Epithelial cell of esophagus (primary cell): Measurements from ENCODE around the gene PSG7.
"Not testable (repeated sequence)": the region's sequence is repeated elsewhere in the genome, so short reads cannot be mapped to it uniquely, and the experiment has no call there.

Experiments used
- DNase-seq: peaks from one replicate; pipeline ENCODE4 v3.0.0; 2010; ENCODE audit warnings: low read depth
- H3K4me3 ChIP-seq: 2 replicates; pipeline ENCODE4 v1.5.1; 2011; ENCODE audit warnings: mild to moderate bottlenecking, low read length, control low read depth
- CTCF ChIP-seq: IDR thresholded peaks from 2 replicates; pipeline ENCODE4 v1.5.1; 2011; ENCODE audit warnings: low read depth, mild to moderate bottlenecking, low read length, control low read depth, inconsistent platforms; ENCODE audit not compliant: insufficient read depth; ENCODE audit errors: missing control alignments

Gene PSG7

GRCh38 chr19:42911731-42912130 lies 25.3 kb downstream of the PSG7 start:
- not testable (repeated sequence) for DNase-seq, H3K4me3 ChIP-seq

GRCh38 chr19:42906162-42906561 lies 30.8 kb downstream of the PSG7 start:
- H3K4me3 ChIP-seq, DNase-seq: not testable (repeated sequence)

- DNase-seq, H3K4me3 ChIP-seq: not testable (repeated sequence)
Observed at GRCh38 chr19:42900561-42900960, 36.4 kb downstream of the PSG7 start.

- H3K4me3 ChIP-seq, DNase-seq: not testable (repeated sequence)
Observed at GRCh38 chr19:42899674-42900073, 37.3 kb downstream of the PSG7 start.

DNA sequence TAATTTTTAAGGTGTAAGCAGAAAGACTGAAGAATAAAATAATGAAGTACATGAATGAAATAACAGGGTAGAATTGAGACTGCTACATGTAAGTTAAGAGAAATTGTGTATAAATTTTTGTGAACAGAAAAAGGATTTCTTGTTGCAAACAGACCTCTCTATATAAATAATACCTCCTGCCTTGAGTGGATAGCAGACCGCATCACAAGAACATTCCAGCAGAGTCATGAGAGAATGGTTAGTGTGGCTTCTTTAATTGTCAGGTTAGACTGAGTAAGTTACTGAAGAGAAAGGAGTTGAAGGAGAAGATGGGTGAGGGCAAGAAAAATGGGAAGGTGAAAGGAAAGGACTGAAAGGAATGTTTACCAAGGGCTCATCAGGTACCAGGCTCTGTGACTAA lies 37.9 kb downstream of the PSG7 start:
- not testable (repeated sequence) for H3K4me3 ChIP-seq
- DNase-seq = peak; percentile 14

DNA sequence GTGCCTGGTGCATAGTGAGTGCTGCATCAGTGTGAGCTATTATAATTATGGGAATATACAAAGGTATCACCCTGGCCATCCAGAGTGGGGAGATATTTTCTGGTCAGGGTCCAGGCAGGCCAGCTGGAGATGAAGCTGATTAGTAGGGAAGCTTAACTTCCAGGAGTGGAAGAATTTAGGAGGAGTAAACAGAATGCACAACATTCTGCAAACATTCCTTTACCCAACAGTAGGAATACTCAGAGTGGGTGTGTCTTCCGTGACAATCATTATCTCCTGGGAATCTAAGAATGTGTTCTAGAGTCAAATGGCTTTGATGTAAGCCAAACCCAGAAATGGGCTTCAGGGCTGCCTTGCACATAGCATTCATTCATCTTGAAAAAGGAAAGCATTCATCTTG lies 38.4 kb downstream of the PSG7 start:
- peak; percentile 24 for DNase-seq
- not testable (repeated sequence) for H3K4me3 ChIP-seq

- not testable (repeated sequence) for H3K4me3 ChIP-seq
- peak; percentile 88 for DNase-seq
Observed at GRCh38 chr19:42897729-42898128, 39.3 kb downstream of the PSG7 start.

- DNase-seq, H3K4me3 ChIP-seq: not testable (repeated sequence)
Observed at GRCh38 chr19:42890446-42890845, 46.6 kb downstream of the PSG7 start.

DNA sequence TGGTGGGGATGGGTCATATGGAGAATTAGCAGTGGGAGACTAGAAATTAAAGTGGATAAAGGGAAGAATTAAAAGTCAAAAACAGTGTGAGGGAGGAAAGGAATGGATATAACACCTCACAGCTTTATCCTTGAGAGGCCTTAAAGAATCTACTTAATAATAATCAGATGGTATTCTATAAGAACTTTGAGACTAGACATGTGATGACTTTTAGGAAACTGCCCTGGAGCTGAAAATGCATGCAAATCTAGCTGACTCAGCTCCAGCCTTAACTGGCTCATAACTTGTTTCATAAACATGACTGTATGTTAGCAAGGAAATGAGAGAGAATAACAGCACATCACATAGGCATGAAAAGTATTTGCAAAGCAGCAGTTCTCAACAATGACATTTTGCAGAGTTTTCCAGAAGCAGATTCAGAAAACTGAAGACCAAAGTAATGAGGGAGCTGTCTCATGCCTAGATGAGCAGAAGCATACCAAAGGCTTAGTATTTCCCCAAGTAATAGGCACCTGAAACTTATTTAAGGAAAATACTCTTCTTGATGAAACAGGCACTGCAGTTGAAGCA lies 49.0 kb downstream of the PSG7 start:
- H3K4me3 ChIP-seq = not testable (repeated sequence)
- DNase-seq = peak; percentile 34

- peak; percentile 81 for DNase-seq
- not testable (repeated sequence) for H3K4me3 ChIP-seq
Observed at GRCh38 chr19:42882730-42883129, 54.3 kb downstream of the PSG7 start.

DNA sequence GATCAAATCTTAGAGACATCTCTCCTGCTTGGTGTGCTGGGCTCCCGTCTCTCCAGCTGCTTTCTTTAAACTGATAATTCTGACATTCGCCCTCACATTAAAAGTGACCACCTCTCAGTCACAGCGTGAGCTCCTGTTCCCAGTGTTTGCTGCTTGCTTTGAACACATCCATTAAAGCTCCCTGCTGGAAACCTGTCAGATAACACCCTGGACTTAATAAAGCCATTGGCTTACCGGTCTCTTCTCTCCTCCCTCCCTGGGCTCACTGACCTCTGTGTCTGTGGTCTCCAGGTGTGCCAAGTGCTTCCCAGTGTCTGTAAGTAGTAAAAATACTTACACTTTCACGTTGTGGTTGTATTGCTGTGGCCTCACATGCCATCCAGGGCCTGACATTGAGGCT lies 55.0 kb downstream of the PSG7 start:
- not testable (repeated sequence) for DNase-seq, H3K4me3 ChIP-seq

- TF ChIP-seq CTCF = peak; percentile 53
- not testable (repeated sequence) for H3K4me3 ChIP-seq
- peak; percentile 13 for DNase-seq
Observed at GRCh38 chr19:42881279-42881678, 55.7 kb downstream of the PSG7 start.

DNA sequence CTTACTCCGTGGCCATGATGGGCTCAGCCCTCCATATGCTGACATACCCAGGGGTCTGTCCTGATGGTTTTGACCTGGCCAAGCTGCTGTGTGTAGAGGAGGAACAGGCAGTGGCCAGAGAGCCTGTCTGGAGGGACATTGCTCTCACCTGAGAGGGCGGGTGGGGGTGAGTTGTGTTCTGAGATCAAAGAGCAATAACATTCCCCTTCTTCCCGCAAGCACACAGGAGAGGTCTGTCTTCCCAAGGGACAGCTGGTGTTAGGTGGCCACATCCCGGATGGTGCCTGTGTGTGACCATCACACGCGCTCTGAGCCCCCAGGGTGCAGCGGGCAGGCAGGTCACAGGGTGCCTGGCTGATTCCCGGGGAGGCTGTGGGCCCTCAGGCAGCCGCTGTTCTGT lies 56.4 kb downstream of the PSG7 start:
- not testable (repeated sequence) for DNase-seq, H3K4me3 ChIP-seq

GRCh38 chr19:42879613-42880012 lies 57.4 kb downstream of the PSG7 start, which contains the start of gene PSG1:
Gene PSG1, minus strand, starts transcription at chr19:42879713. Its CDS starts 132 bp downstream, at chr19:42879581.
- DNase-seq = no peak
- no peak for TF ChIP-seq CTCF
- no peak within 1 kb of the TSS for H3K4me3 ChIP-seq

DNA sequence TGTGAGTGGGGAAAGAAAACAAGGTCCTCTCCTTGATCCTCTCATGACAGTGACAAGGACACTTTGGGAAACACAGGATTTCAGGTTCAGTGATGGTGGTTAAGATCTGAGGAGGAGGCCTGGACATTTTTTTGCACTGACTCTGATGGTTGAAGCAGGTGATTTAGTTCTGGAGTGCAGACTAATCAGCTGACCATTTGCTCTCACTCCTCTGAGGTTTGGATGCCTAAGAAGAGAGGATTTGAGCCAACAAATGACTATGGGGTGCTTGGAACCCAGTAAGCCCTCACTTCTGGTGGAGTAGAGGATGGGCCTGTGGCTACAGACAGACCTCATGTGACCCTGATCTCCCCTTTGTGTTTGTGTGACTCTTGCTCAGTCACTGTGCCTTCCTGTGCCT lies 60.4 kb downstream of the PSG7 start:
- H3K4me3 ChIP-seq = not testable (repeated sequence)
- DNase-seq = peak; percentile 27

DNA sequence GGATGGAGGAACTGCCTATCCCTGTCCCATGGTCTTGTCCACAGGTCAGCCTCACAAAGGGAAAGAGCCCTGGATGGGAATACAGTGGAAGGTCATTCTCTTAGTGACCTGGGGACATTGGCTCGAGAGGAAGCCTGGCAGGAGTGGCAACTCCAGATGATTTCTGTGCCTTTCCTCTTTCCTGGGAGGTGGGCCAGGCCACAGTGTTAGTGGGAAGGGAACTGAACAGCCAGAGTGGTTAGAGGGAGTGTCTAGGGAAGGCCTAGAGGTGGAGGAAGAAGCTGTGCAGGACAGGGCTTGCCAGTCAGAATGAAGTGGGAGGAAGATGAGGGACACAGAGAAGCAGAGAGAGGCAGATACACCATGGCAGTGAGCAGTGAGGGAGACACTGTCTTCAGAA lies 61.1 kb downstream of the PSG7 start:
- DNase-seq = peak; percentile 55
- not testable (repeated sequence) for H3K4me3 ChIP-seq

DNA sequence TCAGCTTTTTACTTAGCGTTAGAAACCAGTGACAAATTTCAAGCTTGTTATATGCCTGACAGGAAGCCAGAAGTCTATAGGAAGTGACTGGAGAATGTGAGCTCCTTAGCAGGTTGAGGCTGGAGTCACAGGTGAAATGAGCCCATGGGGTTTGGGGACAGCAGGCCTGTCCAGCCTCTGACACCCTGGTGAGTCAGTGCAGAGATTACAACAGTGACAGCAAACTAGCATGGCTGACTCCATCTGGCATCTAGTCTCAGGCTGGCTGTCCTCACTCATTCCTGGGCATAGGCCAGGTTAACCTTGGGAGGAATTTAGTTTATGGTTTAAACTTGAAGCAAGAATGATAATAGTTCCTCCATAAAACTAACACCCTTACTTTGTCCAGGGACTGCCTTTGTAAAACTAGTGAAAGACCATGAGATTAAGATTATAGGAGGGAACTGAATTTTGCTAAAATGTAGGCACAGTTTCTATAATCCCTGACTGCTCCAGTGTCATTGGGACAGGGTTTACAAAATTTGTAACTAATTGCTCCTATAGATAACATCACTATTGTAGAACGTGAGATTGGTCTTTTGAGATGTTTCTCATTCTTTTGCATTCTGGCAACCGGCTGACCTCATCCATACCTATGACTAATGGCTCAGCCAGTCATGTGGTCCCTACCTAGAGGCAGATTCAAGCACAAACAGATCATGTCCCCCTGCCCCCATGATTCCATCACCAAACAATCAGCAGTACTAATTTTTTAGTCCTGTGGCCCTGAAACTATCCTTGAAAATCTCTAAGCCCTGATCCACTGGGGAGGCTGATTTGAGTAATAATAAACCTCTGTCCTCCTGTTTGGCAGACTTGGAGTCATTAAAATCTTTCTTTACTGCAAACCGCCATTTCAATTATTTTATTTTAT lies 61.9 kb downstream of the PSG7 start:
- peak; percentile 88 for DNase-seq
- H3K4me3 ChIP-seq = not testable (repeated sequence)

GRCh38 chr19:42874136-42874535 lies 62.9 kb downstream of the PSG7 start:
- H3K4me3 ChIP-seq, DNase-seq: not testable (repeated sequence)
